Measurements from ENCODE around the gene ME3. TPM values are rescaled to one million over a fixed set of nuclear protein-coding genes. Genes with fewer than 3 reads are reported as not detected.

The ME3 gene
- total RNA-seq, 2 donors from 2014 or later = 19.7 to 24.2 TPM

DNA sequence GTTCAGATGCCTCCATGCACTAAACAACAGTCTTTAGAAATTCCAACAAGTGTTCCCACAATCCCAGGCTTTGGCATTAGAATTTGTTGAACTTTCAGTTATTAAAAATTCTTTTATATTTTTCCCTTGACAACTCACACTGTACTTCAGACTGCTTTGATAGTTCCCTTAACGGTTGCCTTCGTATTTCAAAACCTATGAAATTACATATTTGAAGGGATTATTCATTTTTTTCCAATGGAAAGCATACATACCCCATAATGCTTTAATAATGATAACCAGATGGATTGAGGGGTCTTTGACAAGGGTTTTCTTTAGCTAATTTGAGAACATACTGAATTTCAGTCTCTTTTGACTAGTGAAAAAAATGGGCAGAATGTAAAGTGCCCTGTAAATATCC, 76.5 kb downstream of the ME3 start:
- DNase-seq (no peak), ATAC-seq (no peak)
- intact Hi-C loops (cut with DNase I) = no loop called here

DNA sequence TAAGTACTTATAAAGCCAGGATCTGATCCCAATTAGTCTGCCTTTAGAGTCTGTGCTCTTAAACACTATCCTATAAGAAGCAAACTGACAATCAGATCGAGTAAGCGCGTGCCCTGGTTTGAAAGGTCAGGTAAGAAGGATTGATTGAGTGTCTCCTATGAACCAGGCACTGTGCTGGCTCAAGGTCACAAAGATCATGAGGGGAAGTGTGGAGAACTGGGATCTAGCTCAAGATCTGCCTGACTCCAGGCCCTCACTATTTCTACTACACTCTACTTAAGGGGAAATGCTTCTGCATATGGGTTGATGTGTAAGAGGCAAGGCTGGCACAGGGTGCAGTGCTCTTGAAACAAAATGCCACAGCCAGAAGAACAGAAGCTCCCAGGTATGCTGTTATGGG, 77.0 kb downstream of the ME3 start:
- intact Hi-C loops (cut with DNase I) = no loop called here
- DNase-seq (no peak), ATAC-seq (no peak)

DNA sequence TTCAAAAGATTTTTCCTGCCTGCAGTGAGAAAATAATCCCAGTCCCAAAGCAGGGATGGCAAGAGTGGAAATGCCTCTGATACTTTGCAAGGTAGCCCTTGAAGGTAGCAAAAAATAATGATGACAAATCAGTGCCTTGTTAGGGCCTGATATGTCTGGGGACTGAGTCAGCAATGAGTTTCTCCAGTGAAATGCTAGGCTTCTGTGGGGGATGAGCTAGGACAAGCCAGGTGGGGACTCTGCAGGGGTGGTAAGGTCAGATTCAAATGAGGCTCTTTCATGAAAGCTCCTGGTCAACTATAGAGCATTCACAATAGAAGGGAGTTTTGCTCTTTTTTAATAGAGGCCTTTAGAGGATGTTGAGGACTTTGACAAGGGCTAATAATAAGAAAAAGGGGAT, 77.7 kb downstream of the ME3 start:
- DNase-seq (no peak), ATAC-seq (no peak)
- intact Hi-C loops (cut with DNase I) = no loop called here

DNA sequence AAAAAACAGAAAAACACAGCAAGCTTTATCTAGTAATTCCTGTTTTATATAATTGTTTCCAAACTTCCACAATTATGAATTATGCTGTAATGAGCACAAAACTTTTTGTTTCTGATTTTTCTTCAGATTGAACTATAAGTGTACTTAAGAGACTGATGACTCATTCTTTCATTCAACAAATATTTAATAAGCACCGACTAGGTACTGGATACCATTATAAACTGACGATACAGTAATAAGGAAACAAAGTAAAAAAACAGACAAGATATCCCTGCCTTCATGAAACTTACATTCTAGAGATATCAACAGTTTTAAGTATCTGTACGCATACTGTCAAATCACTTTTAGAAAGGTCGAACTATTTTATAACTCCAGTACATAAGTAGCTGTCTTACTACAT, 78.6 kb downstream of the ME3 start:
- ATAC-seq (no peak), DNase-seq (no peak)
- intact Hi-C loops (cut with DNase I) = no loop called here

DNA sequence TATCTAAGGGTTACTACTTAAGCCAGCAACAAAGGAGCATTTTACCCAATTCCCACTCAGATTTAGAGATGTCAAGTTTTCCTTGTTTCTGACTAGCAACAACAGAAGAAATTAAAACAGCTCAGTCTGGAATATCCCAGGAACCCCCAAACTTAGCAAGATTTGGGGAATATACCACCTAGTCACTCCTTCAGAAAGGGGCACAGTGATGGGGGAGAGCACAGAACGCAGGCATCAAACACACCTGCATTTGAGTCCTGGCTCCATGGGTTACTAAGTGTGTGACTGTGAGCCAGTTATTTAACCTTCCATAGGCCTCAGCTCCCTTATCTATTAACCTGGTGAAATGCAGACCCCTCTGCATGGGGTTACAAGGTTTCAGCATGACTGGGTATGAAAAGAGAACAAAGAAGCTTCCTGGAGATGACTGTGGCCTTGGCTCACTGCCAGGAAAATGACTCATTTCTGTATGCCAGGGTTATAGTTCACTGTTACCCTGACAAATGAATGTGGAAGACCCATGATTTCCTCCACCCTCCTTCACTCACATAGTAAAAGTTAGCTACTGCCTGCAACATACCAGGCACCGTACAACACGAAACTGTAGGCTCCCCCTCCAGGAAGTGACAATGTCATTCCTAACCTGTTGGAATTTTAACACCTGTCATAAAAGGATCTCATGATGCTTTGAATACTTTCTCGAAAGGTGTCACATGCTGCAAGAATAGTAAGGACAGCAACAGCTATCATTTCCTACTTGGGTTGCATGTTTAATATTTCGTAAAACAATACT, 79.6 kb downstream of the ME3 start:
- ATAC-seq = peak in 1 of 2 donors; percentile 72
- intact Hi-C loops (cut with DNase I) = no loop called here
- DNase-seq = peak; percentile 62

DNA sequence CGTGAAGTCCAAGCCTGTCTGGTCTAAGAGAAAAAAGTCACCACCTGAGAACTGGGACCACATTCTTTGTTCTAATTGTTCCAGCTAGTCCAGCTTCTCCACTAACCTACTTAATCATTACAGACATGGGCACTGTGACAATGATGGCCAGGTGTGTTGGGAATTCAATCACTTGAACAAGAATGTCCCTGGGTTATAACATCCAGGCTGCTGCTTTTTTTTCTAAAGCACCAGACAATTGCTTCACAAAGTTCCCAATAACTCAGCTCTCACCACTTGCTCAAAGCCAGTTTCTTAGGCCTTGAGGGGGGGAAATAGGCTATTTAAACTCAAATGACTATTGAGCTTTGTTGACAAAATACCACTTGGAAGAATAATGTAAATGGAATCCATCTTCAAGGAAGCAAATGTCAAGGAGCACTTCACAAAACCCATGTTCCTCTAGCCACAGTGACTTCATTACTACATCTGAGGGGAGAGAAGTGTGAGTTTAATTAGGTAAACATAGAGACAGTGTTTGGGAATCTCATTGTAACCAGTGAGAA, 80.3 kb downstream of the ME3 start:
- intact Hi-C loops (cut with DNase I) = no loop called here
- no peak for ATAC-seq

DNA sequence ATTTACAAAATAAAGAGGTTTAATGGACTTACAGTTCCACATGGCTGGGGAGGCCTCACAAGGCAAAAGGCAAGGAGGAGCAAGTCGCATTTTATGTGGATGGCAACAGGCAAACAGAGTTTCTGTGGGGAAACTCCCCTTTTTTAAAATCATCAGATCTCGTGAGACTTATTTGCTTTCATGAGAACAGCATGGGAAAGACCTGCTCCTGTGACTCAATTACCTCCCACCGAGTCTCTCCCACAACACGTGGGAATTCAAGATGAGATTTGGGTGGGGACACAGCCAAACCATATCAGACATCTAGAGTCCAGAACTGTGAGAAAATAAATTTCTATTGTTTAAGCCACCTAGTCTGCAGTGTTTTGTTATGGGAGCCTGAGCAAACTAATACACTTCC, 80.8 kb downstream of the ME3 start:
- intact Hi-C loops (cut with DNase I) = no loop called here
- no peak for DNase-seq
- ATAC-seq = no peak

More for the DNA sequence above, 80.3 kb downstream of the ME3 start:
- DNase-seq = no peak

DNA sequence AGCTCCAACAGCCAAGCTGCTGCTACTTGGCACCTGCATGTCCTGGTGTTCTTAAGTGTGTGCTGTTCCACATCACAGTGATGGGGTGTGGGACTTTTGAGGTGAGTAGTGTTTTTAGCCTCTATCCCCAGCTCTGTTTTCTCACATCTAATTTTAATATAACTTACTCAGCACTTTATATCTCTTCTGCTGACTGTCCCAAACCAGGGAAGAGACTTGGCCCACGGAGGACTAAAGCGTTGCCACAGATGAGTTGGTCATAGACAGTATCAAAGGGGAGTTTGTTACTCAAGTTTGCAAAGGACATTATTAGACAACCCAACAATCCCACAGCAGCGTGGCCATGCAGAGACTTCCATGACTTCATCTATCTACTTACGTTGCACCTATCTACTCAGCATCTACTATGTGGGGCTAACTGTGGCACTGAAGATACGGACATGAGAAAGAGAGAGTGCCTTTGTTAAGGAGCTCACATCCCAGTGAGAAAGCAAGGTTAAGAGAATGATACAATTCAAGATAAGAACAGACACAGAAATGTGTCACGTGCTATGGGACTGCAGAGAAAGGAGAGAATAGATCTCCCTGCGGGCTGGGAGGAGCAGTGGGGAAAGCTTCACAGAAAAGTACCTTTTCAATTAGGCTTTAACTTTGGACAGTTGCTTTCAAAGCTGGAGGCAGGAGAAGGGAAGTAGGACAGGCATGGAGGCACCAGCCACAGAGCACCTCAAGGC, 82.4 kb downstream of the ME3 start:
- intact Hi-C loops (cut with DNase I) = no loop called here
- ATAC-seq = no peak
- DNase-seq = no peak

DNA sequence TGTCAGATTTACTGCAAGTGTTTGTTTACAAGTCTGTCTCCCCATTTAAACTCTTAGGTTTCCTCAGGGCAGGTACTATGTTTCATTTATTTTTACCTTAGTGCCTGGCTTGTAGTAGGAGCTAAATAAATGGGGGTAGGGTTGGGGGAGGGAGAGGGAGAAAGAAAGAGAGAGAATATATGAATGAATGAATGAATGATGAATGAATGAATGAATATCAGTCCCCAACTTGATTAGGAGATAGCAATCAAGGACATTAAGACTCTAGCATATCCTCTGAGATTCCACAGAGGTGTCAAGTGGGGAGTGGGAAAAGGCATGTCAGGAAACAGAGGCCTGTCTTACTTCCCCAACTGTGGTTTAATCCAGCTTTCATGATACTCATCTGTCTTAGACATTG, 83.2 kb downstream of the ME3 start:
- DNase-seq (no peak), ATAC-seq (no peak)
- intact Hi-C loops (cut with DNase I) = no loop called here

DNA sequence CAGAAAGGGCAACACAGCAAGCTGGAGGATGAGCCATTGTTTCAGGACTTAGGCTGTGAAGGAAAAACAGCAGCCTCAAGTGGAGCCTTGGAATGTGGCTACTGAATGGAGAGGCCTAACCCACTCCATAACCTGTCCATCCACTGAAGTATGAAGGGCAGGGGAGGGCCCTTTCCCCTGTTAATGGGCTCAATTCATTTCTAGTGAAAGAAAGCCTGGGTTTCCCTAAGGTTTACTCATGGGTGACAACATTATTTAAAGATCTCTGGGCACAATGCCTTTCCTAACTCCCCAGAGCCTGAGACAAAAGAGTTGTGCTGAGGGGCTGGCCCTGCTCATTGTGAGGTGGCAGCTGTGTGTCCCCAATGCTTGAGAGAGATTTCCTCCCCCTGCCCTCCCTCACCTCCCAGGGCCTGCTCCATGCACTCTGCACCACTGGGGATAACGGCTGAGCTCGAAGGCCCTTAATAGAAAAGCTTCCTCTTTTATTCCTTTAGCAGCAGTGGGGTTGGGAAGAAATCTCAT, 83.8 kb downstream of the ME3 start:
- ATAC-seq (peak in 1 of 2 donors; percentile 34), DNase-seq (no peak)
- intact Hi-C loops (cut with DNase I) = no loop called here

DNA sequence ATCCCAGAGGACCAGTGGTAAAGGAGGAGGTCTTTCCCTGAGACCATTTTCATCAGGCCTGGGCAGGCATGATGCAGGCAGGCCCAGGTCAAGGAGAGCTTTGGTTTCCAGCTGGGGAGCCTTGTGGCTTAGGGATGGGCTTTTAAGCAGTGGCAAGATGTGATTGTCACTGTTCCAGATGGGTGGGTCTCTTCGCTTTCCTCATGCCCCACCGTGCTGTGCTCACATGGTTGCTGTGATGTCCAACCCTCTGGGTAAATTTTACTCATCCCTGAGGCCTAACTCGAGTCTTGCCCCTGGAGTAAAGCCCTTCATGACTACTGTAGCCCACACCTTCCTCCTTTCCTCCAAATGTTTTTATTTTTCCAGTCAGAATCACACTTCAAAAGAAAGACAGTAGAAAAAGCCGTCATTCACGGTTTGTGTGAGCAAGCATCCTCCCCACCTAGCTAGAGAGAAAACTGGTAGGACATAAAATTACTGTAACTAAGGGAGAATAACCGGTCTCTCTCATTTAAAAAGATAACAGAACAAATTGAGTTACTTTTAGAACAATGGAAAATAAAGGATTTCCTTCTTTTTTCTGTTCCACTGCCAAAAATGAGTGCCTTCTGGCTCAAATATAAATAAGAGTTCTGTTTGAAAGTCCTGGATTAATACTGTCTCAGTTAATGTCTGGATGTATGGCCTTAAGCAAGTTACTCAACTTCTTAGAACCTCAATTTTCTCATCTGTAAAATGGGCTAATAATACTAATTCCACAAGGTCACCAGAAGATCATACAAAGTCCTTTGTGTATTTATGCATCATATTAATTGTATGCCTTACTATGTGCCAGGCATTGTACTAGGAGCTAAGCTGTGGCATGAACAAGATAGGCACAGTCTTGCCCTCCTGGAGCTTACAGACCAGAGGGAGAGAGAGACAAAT, 84.9 kb downstream of the ME3 start:
- DNase-seq (no peak), ATAC-seq (no peak)
- intact Hi-C loops (cut with DNase I) = no loop called here

DNA sequence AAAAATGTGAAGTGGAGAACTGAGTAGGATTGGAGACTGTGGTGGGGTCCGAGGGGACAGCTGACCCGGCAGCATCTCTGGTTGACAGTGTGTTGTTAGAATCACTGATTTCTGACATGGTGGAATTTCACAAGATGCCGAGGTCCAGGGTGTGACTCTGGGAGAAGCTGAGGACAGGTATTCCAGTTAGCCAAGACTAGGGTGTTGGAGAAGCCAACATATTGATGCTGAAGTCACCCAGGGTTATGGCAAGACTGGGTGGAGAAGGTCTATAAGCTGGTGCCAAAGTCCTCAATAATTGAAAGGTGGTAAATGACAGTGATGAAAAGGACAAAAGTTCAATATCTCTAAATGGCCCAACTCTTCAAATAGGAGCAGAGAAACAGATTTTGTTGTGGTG, 86.1 kb downstream of the ME3 start:
- ATAC-seq = no peak
- no peak for DNase-seq
- intact Hi-C loops (cut with DNase I) = no loop called here

DNA sequence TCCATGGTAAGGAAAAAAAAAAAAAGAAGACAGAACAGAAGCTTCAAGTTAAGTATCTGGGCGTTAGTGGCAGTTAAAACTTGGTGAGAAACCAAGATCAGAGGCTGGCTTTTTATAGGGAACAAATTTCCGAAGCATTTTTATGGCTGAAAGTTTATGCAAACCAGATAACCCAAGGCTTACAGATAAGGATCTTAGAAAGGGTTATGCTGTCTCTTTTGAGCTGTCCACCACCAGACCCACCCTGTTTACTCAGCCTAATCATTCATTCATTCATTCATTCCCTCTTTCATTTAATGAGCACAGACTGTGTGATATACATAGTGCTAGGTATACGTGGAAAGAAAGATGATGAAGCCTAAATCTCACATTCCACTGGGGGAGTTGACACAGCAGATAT, 89.5 kb downstream of the ME3 start:
- ATAC-seq = no peak
- no peak for DNase-seq
- intact Hi-C loops (cut with DNase I) = no loop called here

DNA sequence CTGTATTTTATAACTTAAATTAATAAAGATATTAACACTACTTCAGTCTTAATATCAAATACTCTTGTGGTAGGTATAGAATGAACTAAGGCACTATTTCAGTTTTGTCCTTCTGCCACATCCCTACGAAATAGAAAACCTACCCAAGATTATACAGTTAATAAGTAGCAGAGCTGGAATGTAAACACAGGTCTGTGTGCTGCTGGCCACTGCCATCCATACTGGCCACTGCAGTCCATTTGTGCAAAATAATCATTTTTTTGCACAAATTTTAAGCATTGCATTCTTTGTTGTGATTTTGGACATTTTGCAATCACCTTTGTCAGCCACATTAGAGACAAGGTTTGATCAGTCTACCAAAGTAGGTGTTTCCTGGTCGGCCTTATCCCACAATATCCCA, 91.9 kb downstream of the ME3 start:
- intact Hi-C loops (cut with DNase I) = no loop called here
- no peak for DNase-seq

DNA sequence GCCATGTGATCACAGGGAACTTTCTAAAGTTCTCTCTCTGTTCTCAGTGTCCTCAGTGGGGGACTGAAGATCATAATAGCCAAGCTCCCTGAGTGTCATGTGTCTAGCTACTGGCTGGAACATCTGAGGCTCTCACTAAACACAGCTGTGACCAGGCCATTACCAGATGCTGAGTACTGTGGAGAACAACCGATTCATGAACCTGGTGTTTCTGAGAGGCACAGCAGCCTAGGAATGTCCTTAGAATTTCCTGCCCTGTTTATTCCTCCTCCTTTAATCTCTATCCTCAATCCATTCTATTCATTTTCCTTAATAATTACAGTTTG, 93.0 kb downstream of the ME3 start:
- intact Hi-C loops (cut with DNase I) = no loop called here
- DNase-seq (no peak), ATAC-seq (peak; percentile 5 to 42)

More for the DNA sequence above, 91.9 kb downstream of the ME3 start:
- ATAC-seq = no peak

DNA sequence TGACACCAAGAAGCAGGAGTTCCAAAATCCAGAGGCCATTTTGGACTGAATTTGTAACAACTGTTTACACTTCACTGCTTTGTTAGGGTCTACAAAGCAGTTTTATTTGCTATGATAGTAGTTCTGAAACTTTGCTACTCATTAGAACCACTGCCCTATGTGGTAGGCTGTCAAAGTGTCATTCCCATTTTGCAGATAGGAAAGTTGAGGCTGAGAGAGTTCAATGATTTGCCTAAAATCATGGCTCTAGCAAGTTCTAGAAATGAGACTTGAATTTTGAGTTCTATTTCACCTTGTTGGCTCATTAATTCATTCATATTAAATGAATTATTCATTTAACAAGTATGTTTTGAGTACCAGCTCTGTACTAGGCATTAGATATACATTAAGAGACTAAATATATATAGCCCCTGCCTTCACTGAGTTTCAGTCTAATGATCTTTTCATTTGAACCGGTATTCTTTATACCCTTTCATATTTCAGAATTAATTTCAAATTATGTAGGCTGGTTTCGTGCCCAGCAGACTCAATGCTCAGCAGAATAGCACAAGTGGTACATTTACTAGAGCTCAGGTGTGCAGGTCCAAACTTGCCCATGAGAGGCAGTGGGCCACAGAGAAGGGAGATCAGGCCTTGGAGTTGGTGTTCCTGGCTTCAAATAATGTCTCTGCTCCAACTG, 93.5 kb downstream of the ME3 start:
- intact Hi-C loops (cut with DNase I) = no loop called here
- no peak for DNase-seq
- ATAC-seq = no peak

DNA sequence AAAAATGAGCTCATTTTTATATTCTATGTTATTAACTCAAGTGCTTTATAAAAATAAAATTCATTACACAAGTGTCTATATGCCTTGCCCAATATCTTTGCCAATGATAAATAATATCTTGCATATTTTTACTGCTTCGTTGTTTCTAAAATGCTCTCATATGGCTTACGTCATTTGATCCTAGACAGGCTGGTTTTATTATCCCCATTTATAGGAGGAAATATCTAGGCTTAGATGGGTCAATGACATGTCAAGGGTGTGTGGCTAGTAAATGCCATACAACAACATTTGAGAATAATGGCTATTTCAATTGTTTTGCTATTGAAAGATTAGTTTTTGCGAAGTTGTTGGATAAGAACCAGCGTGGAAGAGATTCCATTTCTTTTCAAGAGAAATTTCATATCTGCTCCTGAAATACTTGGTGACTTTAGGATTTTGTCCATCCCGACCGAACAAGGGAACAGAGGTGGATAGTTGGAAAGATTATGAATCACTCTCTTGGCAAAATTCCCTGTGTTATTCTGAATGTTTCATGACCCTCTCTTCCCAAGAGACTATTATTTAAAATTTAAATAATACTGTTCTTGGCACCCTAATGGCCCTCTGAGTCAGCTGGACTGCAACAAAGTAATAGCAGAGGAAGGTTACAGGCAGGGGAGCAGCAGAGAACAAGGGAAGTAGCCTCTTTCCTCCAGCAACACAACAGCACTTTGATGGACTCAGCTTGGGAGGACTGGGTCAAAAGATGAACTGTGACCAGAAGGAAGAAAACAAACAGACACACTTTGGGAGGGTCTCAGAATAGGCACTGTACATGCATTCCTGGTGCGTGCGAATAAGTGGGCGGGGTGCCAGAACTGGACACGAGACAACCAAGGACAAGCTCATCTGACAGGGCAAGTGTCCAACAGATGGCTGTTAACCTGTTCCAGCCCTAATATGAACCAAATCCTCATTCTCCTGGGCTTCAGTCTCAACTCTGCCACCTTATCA, 94.5 kb downstream of the ME3 start:
- ATAC-seq (peak; percentile 73 to 94), DNase-seq (peak; percentile 78)
- intact Hi-C loops (cut with DNase I) = no loop called here
